Inferior parietal cortex (tissue), 1 donor: Measurements from ENCODE around the gene DOCK2.
"Not testable (repeated sequence)": the region's sequence is repeated elsewhere in the genome, so short reads cannot be mapped to it uniquely, and the experiment has no call there.

Experiments
- DNase-seq: peaks from one replicate; pipeline ENCODE4 v3.0.0-alpha.2; 2016; ENCODE audit errors: extremely low spot score

The DOCK2 gene

DNA sequence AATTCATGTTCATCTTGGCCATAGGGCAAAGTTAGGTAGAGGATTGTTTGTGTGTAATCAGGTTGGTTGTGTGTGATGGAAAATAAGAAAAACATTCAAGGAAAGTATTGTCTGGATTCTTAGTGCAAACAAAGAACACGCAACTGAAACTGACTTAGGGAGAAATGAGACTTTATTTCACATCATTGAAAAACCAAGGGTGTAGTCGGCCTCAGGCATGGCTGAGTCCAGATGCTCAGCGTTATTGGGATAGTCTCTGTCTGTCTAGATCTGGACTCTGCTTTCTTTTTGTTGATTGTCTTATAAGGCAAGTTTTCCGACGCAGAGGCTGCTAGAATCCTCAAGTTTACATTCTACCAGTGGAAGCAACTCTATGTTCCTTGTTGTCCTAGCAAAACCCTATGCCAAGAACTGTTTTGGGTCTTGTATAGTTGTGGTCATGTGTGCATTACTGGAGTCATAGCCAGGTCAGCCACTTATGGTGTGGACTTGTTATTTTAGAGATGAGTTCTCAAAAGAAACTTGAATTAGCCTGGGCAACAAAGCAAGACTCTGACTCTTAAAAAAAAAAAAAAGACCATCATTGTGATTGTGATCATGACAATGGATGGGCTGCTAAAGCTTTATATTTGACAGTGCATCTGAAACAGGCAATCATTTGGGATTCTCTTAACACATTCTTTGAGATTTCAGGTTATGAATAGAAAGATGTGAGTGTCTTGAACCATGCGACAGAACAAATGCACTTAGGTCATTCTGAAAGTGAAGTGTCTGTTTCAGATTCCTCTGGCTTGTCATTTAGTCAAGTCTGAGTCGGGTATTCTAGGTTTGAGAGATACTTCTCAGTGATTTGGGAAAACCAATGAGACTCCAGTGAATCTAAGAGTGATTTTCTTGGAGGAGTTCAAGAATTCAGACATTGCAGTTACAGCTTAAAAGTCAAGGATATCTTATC is 82.6 kb downstream of the DOCK2 start:
- DNase-seq, result no peak

DNA sequence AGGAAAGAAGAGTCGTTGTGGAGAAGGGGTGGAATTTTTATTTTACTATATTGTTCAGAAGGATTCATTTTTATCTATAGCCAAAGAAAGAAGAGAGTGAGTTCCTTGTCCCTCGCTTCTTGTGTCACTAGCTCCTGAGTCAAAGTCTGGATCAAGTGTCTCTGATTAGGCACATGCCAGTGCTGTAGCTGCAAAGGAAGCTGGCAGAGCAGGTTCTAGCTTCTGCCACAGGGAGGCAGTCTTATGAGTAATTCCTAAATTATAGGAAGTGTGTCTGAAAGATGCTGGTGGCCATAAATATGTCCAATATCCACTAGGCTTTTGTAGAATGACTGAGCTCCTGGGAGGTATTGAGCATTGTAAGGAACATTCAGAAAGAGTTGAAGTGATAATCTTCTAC is 84.7 kb downstream of the DOCK2 start:
- DNase-seq, result no peak

DNA sequence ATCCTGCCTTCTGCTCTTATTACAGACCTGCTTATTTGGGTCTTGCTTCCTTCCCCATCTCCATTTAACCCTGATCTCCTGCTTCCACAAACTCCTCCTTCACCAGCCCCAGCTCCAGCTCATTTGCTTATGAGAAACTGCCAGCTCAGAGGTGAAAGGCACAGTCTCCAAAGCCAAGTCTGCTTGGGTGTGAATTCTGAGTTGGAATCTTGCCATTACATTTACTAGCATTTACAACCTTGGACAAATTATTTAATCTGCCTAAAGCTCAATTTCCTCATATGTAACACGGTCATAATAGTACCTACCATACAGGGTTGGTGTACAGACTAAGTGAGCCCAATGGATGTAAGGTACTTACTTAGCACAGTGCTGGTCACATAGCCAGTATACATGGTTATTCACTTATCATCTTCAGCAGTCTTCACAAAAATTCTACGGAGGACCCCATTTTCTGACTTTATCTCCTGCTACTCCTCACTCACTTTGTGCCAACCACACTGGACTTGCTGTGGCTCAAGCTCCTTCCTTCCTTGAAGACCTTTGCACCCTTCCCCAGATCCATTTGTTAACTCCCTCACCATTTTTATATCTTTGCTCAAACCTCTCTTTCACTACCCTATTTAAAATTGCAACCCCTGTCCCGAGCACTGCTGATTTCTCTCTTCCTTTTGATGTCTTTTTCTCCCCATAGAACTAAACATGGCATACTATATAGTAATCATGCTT is 86.2 kb downstream of the DOCK2 start:
- DNase-seq, result no peak

DNA sequence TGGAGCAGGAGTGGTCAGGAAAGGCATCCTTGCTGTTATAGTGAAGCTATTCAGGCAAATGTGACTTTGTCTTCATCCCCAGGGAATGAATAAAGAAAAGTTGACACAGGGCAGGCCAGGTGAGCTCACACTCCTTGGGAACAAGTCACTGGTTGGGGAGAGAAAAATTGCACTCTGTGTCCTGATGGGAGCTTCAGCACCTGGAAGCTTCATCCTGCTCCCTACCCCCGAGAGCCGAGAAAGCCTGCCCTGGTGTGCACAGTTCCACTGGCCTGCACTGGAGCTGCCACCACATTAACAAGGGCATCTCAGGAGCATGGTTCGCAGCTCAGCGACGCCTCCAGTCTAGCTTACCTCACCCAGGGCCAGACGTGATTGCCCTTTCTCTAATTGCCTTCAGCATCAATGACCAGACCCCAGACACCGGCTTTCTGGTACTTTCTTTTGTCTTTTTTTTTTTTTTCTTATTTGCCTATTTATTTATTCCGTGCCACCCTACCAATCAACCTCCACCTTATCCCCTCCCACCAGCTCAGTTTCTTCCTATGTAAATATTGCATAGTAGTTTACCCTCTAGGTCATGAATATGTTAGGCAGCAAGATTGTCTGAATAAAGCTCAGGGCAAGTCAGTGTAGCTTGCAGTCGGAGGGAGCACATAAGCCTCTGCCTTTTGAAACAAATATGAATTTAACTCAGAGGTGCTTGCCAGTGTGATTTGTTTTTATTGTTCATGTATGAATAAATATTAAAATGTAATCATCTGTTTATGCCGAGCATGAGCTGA is 87.4 kb downstream of the DOCK2 start:
- DNase-seq, result no peak

DNA sequence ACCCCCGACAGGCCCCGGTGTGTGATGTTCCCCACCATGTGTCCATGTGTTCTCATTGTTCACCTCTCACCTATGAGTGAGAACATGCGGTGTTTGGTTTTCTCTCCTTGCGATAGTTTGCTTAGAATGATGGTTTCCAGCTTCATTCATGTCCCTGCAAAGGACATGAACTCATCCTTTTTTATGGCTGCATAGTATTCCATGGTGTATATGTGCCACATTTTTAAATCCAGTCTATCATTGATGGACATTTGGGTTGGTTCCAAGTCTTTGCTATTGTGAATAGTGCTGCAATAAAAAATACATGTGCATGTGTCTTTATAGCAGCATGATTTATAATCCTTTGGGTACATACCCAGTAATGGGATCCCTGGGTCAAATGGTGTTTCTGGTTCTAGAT is 88.6 kb downstream of the DOCK2 start:
- DNase-seq, result not testable (repeated sequence)

DNA sequence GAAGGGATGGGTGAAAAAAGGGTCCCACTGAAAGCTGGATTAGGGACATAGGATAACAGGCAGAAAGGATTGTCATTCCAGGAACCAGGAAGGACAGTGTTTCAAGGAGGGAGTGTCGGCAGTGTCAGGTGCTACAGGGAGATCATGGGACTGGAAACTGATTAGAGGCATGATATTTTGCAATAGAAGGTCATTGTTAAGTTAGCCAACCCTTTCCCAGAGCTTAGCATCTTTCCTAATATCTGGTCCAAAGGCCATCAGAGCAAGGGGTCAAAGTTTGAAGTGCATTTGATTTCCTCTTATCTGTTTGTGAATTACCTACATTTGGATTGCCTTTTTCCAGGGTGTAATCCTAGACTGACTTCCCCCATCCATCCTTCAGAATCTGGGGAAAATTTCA is 91.3 kb downstream of the DOCK2 start:
- DNase-seq, result no peak

DNA sequence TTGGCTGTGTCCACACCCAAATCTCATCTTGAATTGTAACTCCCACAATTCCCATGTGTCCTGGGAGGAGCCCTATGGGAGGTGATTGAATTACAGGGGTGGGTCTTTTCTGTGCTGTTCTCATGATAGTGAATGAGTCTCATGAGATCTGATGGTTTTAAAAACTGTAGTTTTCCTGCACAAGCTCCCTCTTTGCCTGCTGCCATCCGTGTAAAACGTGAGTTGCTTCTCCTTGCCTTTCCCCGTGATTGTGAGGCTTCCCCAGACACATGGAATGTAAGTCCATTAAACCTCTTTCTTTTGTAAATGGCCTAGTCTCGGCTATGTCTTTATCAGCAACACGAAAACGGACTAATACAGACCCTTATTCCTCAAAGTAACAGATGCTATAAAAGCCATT is 94.1 kb downstream of the DOCK2 start:
- no peak for DNase-seq

DNA sequence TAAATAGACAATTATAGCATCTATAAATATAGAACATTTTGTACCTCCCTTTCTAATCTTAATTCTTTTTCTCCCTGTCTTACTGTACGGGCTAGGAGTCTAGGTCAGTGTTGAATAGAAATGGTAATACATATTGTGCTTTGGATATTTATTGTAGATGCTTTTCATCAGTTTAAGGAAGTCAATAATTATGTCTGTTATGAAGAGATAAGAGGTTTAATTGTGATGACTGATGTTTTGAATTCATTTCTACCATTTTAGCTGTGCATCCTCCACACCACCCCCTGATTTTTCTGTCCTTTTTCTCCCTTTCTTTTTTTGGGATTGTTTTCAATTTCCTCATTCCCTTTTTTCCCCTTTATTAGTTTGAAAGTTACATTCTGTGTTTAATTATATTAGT is 95.8 kb downstream of the DOCK2 start:
- no peak for DNase-seq

DNA sequence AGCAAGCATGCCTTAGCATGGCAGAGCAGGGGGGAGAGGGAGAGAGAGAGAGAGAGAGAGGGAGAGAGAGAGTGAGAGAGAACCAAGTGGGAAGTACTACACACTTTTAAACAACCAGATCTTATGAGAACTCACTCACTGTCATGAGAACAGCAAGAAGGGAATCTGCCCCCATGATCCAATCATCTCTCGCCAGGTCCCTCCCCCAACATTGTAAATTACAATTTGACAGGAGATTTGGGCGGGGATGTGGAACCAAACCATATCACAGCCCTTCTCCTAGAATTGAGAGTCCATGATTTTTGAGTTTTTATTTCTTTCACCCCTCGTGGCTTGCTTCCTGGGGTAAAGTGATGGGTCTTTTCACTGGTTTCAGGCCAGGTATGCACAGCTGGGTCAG is 98.8 kb downstream of the DOCK2 start:
- DNase-seq, result no peak

DNA sequence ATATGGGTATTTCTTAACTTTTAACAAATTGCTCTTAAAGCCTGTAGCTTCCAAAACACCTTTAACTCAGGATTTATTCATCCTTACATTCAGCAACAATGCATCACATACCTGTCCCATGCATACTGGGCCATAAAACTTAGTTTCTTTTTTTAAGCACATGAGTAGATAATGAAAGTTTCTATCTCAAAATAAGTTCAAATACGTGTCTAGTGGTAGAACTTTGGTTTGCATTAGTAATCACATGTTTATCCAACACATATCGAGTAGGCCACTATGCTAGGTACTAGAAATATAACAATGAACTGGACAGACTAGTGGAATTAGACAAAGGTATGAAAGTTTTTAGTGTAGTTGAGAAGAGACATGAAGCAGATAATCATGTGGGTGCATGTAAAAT is 99.6 kb downstream of the DOCK2 start:
- DNase-seq, result no peak

DNA sequence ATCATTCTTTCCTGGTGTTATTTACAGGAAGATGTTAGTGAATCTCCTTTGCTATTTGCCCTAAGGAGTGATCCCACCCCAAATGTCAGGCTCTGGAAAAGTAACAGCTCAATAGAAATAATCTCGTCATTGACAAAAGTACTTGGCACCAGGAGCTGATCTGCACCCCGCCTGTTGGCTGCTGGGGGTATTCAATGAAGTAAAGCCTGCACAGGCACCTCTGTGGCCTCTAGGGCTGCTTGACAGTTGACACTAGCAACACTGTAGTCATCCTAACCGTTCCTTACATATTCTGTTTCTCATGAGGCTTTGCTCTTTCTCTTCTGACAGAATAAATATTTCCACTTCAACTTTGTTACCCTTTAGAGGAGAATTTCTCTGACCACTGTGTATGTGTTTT is 103.4 kb downstream of the DOCK2 start:
- DNase-seq, result no peak

DNA sequence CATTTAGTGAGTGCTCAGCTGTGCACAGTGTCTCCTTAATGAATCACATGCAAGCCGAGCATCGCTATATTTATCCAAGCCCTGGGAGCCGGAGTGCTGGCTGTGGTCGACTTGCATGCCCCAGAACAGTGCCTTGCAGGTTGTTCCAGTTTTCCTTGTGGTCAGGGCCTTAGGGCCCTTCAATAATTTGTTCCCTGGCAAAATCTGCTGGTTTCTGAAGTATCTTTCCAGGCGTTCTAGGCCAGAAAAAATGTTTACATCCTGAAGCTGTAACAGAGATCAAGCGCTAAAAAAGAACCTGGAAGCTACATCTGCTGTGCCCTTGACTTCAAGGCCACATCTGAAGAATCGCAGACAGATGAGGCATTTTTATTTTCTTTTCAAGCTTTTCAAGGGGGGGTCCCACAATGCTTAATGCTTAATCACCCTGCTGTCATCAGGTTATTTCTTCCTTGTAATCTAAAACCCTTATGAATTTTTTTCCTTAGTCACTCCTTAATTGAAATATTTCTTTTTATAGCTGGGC is 105.8 kb downstream of the DOCK2 start:
- DNase-seq, result no peak

DNA sequence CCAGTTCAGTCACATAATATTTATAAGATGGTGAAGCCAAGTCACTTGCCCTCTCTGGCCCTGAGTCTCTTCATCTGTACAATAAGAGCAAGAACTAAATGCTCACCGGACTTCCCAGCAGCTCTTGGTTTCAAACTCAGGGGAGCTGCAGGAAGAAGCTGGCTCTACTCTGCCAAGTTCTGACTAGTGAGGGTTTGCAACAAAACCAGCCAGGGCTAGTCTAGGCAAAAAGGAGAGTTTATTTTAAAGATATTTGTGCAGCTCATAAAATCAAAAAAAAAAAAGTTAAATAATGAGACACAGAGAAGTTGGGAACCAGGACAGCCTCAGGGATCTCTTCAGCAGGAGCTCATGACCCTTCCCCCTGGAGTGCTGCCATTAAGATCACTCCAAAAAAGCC is 107.3 kb downstream of the DOCK2 start:
- no peak for DNase-seq

DNA sequence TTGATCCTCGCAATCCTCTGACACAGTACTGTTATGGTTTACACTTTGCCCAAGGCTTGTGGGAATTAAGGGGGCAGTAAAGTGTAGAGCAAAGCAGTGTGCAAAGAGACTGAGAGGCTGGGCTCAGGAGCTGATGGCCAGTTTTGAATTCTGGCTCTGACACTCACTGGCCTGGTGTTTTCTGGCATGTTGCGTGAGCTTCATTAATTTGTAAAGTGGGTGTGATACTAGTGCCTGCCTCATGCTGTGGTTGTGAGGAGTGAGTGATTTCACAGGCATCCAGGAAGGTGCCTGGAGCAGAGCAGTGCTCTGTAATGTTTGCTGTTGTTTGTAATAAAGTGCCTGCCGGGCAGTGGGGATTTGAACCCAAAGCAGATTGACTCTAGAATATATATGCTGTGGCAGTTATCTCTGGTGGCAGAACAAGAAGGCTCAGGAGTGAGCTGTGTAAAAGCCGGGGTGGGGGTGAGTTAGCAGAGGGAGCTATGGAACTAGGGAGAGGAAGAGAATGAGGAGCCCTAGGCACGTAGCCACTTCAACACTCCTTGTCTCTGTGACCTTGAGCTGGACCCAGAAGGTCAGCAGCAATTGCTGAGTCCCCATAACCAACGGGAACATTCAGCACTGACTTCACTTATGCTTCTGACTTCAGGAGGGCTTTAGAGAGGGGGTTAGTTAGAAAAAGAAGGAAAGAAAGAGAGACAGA is 108.5 kb downstream of the DOCK2 start:
- DNase-seq, result no peak

DNA sequence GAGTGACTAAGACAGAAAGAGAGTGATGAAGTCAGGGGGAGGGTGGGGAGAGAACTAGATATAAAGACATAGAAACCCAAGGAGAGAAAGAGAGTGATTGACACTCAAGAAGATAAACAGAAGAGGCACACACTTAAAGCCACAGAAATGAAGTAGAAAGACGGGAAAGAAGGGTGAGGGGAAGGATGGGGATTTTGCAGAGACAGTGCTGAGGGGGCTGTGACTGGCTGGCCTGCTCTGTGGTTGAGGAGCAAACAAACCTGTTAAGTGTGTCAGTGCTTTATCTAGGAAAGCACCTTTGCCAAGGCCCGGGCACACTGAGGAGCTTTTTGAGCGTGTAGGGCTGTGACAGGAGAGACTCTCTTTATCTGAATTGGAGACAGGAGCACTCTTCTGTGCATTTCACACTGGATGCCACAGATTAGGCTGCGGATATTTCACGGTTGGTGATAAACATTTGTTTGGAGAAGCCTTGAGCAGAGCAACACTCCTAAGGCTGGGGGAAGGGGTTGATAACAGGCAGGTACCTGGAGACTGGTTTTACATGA is 109.1 kb downstream of the DOCK2 start:
- no peak for DNase-seq

DNA sequence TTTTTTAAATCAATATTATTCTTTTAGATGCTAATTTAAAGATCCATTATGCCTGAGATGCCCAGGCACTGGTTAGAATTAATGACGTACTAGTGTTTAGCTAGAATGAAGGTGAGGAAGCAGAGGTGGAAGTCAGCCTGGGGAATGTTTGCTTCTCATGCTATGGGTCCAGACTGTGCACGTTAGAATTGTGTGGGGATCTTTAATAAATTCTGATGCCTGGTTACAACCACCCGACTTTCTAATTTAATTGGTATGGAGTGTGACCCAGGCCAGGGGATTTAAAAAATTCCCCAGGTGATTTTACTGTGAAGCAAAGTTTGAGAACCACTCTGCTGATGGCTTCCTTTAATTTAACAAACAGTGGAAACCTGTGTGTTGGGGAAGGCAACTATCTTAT is 111.1 kb downstream of the DOCK2 start:
- DNase-seq, result no peak

DNA sequence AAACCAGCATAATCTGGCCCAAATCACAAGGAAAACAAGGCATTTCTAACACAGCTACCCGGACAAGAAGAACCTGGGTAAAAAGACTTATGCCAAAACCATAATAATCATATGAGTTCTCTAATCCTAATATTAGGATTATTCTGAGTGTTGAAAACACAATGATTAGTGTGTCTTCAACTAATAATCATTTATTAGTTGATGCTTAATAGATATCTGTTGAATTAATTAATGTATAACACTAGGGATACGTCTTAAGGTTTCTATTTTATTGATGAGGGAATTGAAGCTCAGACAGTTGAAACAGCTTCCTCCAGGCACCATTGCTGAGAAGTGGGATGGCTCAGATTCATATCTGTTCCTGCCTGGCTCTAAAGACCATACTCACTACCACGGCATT is 112.2 kb downstream of the DOCK2 start:
- no peak for DNase-seq

DNA sequence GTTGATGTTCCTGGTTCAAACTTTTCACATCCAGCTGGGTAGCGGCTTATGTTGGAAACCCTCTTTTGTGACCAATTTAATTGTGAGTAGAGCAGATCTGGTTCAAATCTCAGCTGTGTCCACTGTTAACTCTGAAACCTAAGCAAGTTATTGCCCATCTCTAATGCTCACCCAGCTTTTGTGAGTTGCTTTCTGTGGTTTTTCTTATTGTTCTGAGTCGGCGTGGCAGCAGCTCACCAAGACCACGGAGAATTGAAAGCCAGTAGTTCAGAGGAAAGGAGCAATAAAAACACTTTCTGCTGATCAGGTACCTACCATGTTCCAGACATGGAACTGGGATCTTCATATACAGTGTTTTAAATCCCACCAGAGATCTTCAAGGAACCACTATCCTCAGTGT is 114.4 kb downstream of the DOCK2 start:
- no peak for DNase-seq

DNA sequence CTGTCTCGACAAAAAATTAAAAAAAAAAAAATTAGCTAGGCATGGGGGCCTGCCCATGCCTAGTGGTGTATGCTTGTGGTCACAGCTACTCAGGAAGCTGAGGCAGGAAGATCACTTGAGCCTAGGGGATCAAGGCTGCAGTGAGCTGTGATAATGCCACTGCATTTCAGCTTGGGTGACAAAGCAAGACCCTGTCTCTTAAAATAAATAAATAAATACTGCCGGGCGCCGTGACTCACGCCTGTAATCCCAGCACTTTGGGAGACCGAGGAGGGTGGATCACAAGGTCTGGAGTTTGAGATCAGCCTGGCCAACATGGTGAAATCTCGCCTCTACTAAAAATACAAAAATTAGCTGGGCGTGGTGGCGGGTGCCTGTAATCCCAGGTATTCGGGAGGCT is 115.5 kb downstream of the DOCK2 start:
- not testable (repeated sequence) for DNase-seq

DNA sequence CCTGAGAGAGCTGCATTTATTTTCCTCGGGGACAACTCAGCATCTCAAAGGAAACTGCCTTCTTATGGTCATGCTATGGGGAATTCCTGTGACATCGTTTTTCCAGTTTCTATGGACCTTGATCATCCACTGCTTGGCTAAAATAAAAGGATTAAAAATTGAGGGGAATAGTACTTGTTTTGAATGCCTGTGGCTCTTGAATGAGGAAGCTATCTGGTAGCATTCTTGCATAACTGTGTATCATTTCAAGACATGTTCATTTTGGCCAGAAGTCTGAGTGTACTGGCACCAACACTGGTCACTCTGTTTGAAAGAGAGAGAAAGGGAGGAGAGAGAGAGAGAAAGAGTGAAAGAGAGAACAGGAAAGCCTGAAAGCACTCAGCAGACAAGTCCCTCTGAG is 116.7 kb downstream of the DOCK2 start:
- no peak for DNase-seq

DNA sequence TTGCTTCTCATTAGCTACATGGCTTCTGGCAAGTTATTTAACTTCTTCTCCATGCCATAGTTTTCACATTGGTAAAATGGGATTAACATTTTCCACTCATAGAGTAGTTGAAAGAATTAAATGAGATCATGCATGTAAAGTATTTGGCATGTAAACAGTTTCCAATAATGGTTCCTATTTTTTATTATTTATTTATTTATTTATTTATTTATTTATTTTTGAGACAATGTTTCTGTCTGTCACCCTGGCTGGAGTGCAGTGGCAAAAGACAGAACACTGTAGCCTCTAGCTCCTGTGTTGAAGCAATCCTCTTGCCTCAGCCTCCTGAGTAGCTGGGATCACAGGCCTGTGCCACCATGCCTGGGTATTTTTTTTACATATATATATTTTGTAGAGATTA is 117.7 kb downstream of the DOCK2 start:
- no peak for DNase-seq
